HG02759 (cell line): ENCODE results near the gene LRP1.

Experiments
- ATAC-seq: cut with Tn5 transposase; IDR thresholded peaks from one replicate; pipeline ENCODE4 v1.9.1; 2021; ENCODE audit warnings: mild to moderate bottlenecking, moderate library complexity; ENCODE audit not compliant: unreplicated experiment

The LRP1 gene

DNA sequence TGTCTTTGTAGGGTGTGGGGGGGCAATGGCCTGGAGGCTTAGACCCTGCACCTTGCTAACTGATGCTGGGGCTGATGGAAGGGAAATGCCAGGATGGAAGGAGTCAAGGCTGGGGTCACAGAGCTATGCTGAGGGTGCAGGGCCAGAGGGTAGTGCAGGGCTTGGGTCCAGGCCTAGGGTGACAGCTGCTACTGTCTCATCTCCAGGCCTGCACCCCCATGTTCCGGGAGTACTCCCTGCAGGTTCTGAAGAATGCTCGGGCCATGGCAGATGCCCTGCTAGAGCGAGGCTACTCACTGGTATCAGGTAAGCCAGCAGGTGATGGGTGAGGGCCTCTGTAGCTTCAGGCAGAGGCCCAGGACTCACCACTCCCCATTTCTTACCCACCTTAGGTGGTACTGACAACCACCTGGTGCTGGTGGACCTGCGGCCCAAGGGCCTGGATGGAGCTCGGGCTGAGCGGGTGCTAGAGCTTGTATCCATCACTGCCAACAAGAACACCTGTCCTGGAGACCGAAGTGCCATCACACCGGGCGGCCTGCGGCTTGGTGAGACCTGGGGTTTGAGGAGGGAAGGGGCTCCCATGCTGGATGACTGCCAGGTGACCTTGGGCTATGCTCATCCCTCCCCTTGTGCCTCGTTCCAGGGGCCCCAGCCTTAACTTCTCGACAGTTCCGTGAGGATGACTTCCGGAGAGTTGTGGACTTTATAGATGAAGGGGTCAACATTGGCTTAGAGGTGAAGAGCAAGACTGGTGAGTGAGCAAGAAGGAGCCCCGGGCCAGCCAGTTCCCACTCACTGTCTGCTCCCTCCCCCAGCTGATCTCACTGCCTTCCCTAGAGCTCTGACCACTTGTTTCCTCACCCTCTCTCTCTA is 105.3 kb downstream of the LRP1 start:
- ATAC-seq, result no peak

- ATAC-seq, result no peak
These were observed 105.9 kb downstream of the LRP1 start for GRCh38 chr12:57234233-57234570.

GRCh38 chr12:57234571-57235016 is 106.3 kb downstream of the LRP1 start:
- ATAC-seq, result no peak

GRCh38 chr12:57235017-57235727 is 106.9 kb downstream of the LRP1 start:
- ATAC-seq, result no peak

- no peak for ATAC-seq
These were observed 107.4 kb downstream of the LRP1 start for GRCh38 chr12:57235728-57236131.

DNA sequence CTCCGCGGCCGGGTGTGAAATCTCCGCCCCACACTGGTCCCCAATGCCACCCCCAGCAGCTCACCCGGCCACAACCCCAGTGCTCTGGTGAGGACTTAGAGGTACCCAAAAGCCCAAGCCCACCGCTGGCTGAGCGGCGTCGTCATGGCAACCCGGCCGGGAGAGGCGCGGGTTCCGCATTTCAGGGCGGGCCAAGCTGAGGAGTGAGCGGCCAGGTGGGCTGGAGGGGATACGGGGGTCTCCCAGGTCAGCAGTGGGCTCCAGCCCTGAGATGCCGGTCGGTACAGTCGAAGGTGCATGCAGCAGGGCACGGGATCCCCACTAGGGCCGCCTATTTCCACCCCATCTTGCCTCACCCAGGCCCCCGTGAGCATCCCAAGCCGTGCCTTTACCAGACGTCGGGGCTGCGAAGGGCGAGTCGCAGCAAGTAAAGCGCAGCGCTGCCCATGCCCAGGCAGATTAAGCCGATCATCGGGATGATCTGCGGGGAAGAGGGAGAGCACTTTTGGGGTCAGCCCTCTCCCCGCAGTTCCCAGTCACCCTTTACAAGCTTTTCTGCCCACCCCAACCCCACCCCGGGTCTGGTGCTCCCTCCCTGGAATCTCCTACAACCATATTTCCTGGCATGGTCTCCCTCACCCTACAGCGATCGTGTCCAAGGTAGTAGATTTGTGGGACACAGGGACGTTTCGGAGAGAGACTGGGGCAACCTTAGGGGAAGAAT is 108.1 kb downstream of the LRP1 start:
- ATAC-seq, result no peak

DNA sequence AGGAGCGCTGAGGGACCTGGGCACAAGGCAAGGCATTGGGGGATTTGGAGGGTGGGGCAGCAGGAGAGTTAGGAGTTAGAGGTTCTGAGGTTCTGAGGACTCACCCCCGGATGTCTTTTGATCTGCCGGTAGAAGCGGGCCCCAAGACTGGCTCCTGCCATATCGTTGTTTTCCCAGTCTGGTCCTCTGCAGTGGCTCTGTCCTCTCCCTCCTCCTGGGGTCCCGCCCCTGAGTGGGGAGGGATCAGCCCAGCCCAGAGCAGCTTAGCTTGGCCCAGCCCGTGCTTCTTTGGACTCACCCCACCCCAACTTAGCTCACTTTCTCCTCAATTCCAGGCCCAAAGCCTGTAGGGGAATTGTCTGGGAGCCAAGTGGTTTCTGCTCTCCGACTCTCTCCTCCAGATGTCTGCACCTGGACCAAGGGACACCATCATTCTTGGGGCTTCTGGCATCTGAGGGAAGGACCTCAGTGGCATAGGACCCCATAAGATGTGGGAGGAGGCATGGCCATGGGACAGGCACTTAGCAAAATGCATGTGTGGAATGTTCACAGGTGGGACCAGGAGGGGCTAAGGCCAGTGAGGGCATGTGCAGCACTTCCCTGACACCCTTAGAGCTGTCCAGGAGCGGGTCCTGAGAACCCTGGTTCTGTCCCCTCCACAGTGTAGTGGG is 108.8 kb downstream of the LRP1 start:
- no peak for ATAC-seq

DNA sequence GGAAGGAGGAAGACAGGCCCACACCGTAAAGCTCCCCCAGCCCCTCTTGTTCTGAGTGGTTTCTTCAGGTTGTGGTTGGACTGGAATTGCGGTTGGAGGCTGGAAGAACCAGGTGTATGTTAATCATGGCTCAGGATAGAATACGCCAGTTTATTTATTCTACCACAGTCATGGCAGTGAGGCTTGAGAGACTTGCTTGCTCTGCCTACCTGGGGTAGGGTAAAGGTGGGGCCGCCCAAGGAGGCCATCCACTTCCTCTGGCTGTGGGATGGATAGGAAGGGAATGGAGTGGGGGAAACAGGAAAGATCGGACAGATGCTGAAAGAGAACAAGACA is 109.3 kb downstream of the LRP1 start:
- ATAC-seq, result no peak

DNA sequence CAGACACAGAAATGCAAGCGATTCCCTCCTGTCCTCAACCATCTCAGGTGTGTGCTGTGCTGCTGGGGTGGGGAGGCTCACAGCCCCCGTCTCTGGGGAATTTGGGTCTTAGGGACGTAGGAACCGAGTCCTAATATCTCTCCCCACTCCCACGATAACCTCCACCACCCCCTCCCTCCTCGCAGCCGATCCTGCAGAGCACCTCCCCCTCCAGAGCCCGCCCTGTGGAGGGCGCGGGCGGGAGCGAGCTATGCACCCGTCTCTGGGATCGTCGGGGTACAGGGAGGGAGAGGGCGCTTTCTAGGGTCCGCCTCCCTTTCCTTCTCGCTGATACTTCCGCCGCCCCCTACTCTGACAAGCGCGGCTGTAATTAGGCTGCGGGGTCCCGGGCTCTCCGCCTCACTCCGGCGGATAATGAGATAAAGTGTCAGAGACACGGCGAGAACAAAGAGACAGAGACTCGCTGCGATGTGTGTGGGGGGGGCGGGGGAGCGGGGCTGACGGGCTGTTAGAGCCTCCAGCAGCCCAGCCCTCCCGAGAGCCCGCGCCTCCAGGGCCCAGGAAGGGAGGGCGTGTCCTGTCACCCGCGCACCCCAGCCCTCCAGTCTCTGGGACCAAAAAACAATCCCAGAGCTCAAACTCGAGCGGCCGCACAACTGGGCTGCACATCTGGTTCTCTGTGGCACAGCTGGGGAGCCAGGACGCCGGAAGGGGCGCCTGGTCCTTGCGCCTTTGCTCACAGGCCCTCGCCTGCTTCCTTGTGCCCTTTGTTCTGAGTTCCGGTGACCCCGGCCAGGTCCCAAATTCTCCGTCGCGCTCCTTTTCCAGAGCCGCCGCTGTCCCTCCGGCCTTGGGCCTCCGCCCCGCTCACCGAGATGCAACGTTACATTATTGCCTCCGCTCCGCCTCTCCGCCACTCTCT is 109.9 kb downstream of the LRP1 start:
- no peak for ATAC-seq

DNA sequence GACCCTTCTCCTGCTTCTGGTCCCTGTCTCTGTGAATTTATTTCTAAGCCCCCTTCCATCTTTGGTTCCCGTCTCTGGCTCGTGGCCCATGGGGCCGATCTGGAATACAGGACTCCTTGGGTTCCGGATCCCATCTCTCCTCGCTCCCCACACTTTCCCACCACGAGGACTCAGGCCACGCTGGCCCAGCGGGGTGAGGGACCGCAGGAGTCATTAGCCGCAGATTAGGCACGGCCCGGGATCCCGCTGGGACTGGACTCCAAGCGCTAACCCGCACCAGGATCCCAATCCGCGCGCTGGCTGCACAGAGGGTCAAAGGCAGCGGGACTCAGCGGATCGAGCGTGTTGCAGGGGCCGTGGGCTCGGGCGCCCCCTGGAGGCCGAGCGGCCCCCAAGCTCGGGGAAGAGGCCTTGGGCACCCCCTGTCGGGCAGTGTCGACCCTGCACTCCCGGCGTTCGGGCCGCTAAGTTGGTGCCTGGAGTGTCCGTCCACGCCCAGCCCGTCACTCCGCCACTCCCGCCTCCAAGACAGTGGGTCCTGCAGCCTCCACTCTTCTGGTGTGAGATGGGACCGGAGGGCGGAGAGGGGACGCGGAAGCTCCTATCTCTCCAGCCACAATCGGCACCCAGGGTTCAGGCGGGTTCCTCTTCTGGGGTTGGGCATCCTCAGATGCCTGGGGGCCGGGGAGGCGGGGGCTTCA is 110.7 kb downstream of the LRP1 start:
- peak; percentile 61 for ATAC-seq

DNA sequence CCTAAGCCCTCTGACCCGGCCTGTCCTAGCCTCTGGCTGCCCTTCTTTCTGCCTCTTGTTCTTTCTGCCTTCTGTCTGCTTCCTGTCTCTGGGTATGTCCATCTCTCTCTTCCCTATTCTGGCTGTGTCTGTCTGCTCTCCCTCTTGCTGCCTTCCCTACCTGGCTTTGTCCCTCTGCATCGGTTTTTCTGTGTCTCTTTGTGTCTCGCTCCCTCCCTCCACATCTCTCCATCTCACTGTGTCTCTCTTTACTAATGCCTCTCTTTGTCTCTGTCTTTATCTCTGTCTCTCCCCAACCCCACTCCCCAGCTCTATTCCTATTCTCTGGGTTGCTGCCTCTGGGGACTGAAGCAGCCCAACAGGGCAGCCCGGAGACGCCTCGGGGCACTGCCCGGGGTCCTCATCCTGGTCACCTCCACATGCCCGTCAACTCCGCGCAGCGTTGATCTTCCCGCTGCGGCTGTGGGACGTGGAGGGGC is 111.3 kb downstream of the LRP1 start:
- no peak for ATAC-seq

GRCh38 chr12:57240066-57240921 is 112.0 kb downstream of the LRP1 start:
- peak; percentile 33 for ATAC-seq

- ATAC-seq, result no peak
These were observed 112.7 kb downstream of the LRP1 start for GRCh38 chr12:57240926-57241401.

- ATAC-seq, result no peak
These were observed 113.4 kb downstream of the LRP1 start for GRCh38 chr12:57241402-57242310.

DNA sequence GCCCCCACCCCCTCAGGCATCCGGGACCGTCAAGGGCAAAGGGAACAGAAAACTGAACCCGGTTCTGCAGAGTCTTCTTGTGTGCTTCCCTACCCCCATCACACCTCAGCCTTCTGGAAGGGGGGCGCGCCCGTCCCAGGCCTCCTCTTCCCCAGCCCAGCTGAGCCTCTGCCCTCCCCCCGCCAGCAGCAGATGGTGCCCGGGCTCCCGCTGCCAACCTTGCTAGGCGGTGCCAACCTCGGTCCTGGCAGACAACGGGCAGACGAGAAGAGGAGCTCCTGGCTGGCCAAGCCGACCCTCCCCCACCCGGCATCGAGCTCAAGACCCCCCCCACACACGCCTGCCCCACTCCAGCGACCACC is 114.0 kb downstream of the LRP1 start:
- no peak for ATAC-seq

GRCh38 chr12:57242691-57243454 is 114.6 kb downstream of the LRP1 start:
- peak; percentile 36 for ATAC-seq
